Activated CD4-positive, alpha-beta T cell treated with anti-CD3 and anti-CD28 coated beads, Interleukin-2, amount 10 ng/mL, durations not matched to agents 7 days and 5 days (primary cell): ENCODE data around the gene TNK2. TPM values are rescaled to one million over a fixed set of nuclear protein-coding genes. Genes with fewer than 3 reads are reported as not detected.
"Not testable (repeated sequence)": the region's sequence is repeated elsewhere in the genome, so short reads cannot be mapped to it uniquely, and the experiment has no call there.

Experiments used
- CTCF ChIA-PET: fragments of 350-600 bp; sonication (Branson Sonifier 250); formaldehyde crosslinking; loops from one replicate; lab custom pipeline; 2021; ENCODE audit warnings: antibody characterized with exemption; lab: Charles Lee
- POLR2A ChIA-PET: fragments of 350-600 bp; sonication (Branson Sonifier 250); formaldehyde crosslinking; loops from one replicate; lab custom pipeline; 2021; ENCODE audit warnings: antibody characterized with exemption; lab: Charles Lee
- DNase-seq: peaks from one replicate; pipeline ENCODE4 v3.0.0-alpha.2; 2020
- H3K27ac Mint-ChIP-seq: one replicate; pipeline ENCODE4 v1.8.0; 2021; ENCODE audit warnings: mild to moderate bottlenecking, moderate library complexity, mixed read lengths
- H3K27me3 Mint-ChIP-seq: one replicate; pipeline ENCODE4 v1.8.0; 2021; ENCODE audit warnings: mixed read lengths
- H3K36me3 Mint-ChIP-seq: one replicate; pipeline ENCODE4 v1.8.0; 2021; ENCODE audit warnings: low read depth, mixed read lengths
- H3K4me1 Mint-ChIP-seq: one replicate; pipeline ENCODE4 v1.8.0; 2021; ENCODE audit warnings: mixed read lengths
- H3K4me3 Mint-ChIP-seq: one replicate; pipeline ENCODE4 v1.8.0; 2021; ENCODE audit warnings: mild to moderate bottlenecking, moderate library complexity, mixed read lengths
- H3K9me3 Mint-ChIP-seq: one replicate; pipeline ENCODE4 v1.8.0; 2021; ENCODE audit warnings: mixed read lengths
- total RNA-seq, 2 experiments: library from RNA; stranded (reverse); gene quantifications; one replicate each; pipeline ENCODE4 v1.2.3, GENCODE V29; 2021

TNK2 gene
- total RNA-seq, 2 experiments from 2014 or later = 121 to 136 TPM

GRCh38 chr3:195839260-195840010, 68.9 kb downstream of the TNK2 start:
- H3K27me3 Mint-ChIP-seq = no peaks in the 10 kb centered on the region
- H3K4me3 Mint-ChIP-seq = no peak overlapping the region
- ChIA-PET POLR2A (no interaction called here), CTCF (interaction anchor here (1.1 to 4.0 kb wide), 4 partner anchors 10 to 68 kb away, joined by 3 to 27 read pairs (median 3); no protein-coding TSS in a partner anchor)
- no peak overlapping the region for H3K27ac Mint-ChIP-seq
- no peak for DNase-seq
- no peaks in the 10 kb centered on the region for H3K9me3 Mint-ChIP-seq
- H3K4me1 Mint-ChIP-seq = no peaks in the 10 kb centered on the region
- no peaks in the 10 kb centered on the region for H3K36me3 Mint-ChIP-seq

- CTCF ChIA-PET = interaction anchor here (1.1 to 4.0 kb wide), 4 partner anchors 11 to 69 kb away, joined by 3 to 27 read pairs (median 3); no protein-coding TSS in a partner anchor
- H3K4me1 Mint-ChIP-seq = no peaks in the 10 kb centered on the region
- H3K4me3 Mint-ChIP-seq = no peak overlapping the region
- H3K36me3 Mint-ChIP-seq = no peaks in the 10 kb centered on the region
- POLR2A ChIA-PET = no interaction called here
- H3K9me3 Mint-ChIP-seq = no peaks in the 10 kb centered on the region
- no peak overlapping the region for H3K27ac Mint-ChIP-seq
- DNase-seq = no peak
- H3K27me3 Mint-ChIP-seq = no peaks in the 10 kb centered on the region
Measured at GRCh38 chr3:195838714-195839113, 69.6 kb downstream of the TNK2 start.

- H3K4me1 Mint-ChIP-seq = no peaks in the 10 kb centered on the region
- no peaks in the 10 kb centered on the region for H3K36me3 Mint-ChIP-seq
- H3K9me3 Mint-ChIP-seq = no peaks in the 10 kb centered on the region
- H3K4me3 Mint-ChIP-seq = no peak overlapping the region
- CTCF ChIA-PET = interaction anchor here (0.6 to 1.4 kb wide), 4 partner anchors 43 to 187 kb away, joined by 3 to 4 read pairs (median 4); no protein-coding TSS in a partner anchor
- no peaks in the 10 kb centered on the region for H3K27me3 Mint-ChIP-seq
- POLR2A ChIA-PET = no interaction called here
- no peak overlapping the region for H3K27ac Mint-ChIP-seq
- no peak for DNase-seq
Measured at GRCh38 chr3:195836476-195837135, 71.7 kb downstream of the TNK2 start.

GRCh38 chr3:195835791-195836190, 72.6 kb downstream of the TNK2 start:
- Mint-ChIP-seq H3K4me3 (no peak overlapping the region), H3K36me3 (no peaks in the 10 kb centered on the region), H3K4me1 (no peaks in the 10 kb centered on the region), H3K9me3 (no peaks in the 10 kb centered on the region), H3K27me3 (no peaks in the 10 kb centered on the region), H3K27ac (no peak overlapping the region)
- DNase-seq = no peak
- ChIA-PET CTCF (interaction anchor here (0.6 to 3.4 kb wide), 3 partner anchors 14 to 99 kb away, joined by 3 to 17 read pairs (median 4); no protein-coding TSS in a partner anchor), POLR2A (no interaction called here)

GRCh38 chr3:195834675-195835583, 73.4 kb downstream of the TNK2 start:
- Mint-ChIP-seq H3K27ac (no peak overlapping the region), H3K4me1 (no peaks in the 10 kb centered on the region), H3K9me3 (no peaks in the 10 kb centered on the region), H3K27me3 (no peaks in the 10 kb centered on the region), H3K36me3 (no peaks in the 10 kb centered on the region), H3K4me3 (no peak overlapping the region)
- CTCF ChIA-PET = interaction anchor here (1.2 to 3.4 kb wide), 3 partner anchors 15 to 98 kb away, joined by 3 to 17 read pairs (median 4); no protein-coding TSS in a partner anchor
- DNase-seq = no peak
- POLR2A ChIA-PET = no interaction called here

- CTCF ChIA-PET = no interaction called here
- Mint-ChIP-seq H3K27me3 (no peaks in the 10 kb centered on the region), H3K4me3 (no peak overlapping the region), H3K9me3 (no peaks in the 10 kb centered on the region), H3K36me3 (no peaks in the 10 kb centered on the region), H3K27ac (no peak overlapping the region), H3K4me1 (no peaks in the 10 kb centered on the region)
- DNase-seq = no peak
- POLR2A ChIA-PET = no interaction called here
Measured at GRCh38 chr3:195829897-195830254, 78.5 kb downstream of the TNK2 start.

GRCh38 chr3:195828762-195829161, 79.6 kb downstream of the TNK2 start:
- DNase-seq = no peak
- Mint-ChIP-seq H3K4me1 (no peaks in the 10 kb centered on the region), H3K9me3 (no peaks in the 10 kb centered on the region), H3K4me3 (no peak overlapping the region), H3K36me3 (no peaks in the 10 kb centered on the region), H3K27ac (no peak overlapping the region), H3K27me3 (no peaks in the 10 kb centered on the region)
- POLR2A ChIA-PET = no interaction called here
- CTCF ChIA-PET = interaction anchor here (1.5 kb wide), 1 partner anchor 22 kb away, joined by 4 read pairs; no protein-coding TSS in a partner anchor

- Mint-ChIP-seq H3K4me1 (no peaks in the 10 kb centered on the region), H3K27ac (no peak overlapping the region), H3K36me3 (no peaks in the 10 kb centered on the region), H3K4me3 (no peak overlapping the region), H3K27me3 (peaks cover 2% of the 10 kb centered on the region), H3K9me3 (no peaks in the 10 kb centered on the region)
- ChIA-PET CTCF (interaction anchor here (0.6 to 1.1 kb wide), 2 partner anchors 23 to 414 kb away, joined by 4 read pairs; no protein-coding TSS in a partner anchor), POLR2A (no interaction called here)
- DNase-seq = no peak
Measured at GRCh38 chr3:195825857-195826804, 82.2 kb downstream of the TNK2 start.

GRCh38 chr3:195825191-195825588, 83.2 kb downstream of the TNK2 start:
- no peaks in the 10 kb centered on the region for H3K4me1 Mint-ChIP-seq
- H3K27ac Mint-ChIP-seq = no peak overlapping the region
- no peaks in the 10 kb centered on the region for H3K9me3 Mint-ChIP-seq
- POLR2A ChIA-PET = no interaction called here
- CTCF ChIA-PET = interaction anchor here (0.6 to 1.1 kb wide), 2 partner anchors 22 to 413 kb away, joined by 4 read pairs; no protein-coding TSS in a partner anchor
- no peaks in the 10 kb centered on the region for H3K36me3 Mint-ChIP-seq
- no peak overlapping the region for H3K4me3 Mint-ChIP-seq
- peaks cover 2% of the 10 kb centered on the region for H3K27me3 Mint-ChIP-seq
- no peak for DNase-seq

GRCh38 chr3:195824425-195825190, 83.7 kb downstream of the TNK2 start:
- H3K27me3 Mint-ChIP-seq, POLR2A ChIA-PET, H3K4me3 Mint-ChIP-seq, DNase-seq, H3K9me3 Mint-ChIP-seq, H3K36me3 Mint-ChIP-seq, H3K4me1 Mint-ChIP-seq, H3K27ac Mint-ChIP-seq: not testable (repeated sequence)
- CTCF ChIA-PET = interaction anchor here (0.5 to 1.1 kb wide), 2 partner anchors 22 to 273 kb away, joined by 3 to 4 read pairs; no protein-coding TSS in a partner anchor

- peaks cover 2% of the 10 kb centered on the region for H3K27me3 Mint-ChIP-seq
- H3K4me3 Mint-ChIP-seq = no peak overlapping the region
- no peaks in the 10 kb centered on the region for H3K4me1 Mint-ChIP-seq
Measured at GRCh38 chr3:195823999-195824398, 84.4 kb downstream of the TNK2 start.

More at GRCh38 chr3:195823999-195824398, 84.4 kb downstream of the TNK2 start:
- H3K27ac Mint-ChIP-seq = no peak overlapping the region
- H3K9me3 Mint-ChIP-seq = no peaks in the 10 kb centered on the region
- POLR2A ChIA-PET = no interaction called here
- no peaks in the 10 kb centered on the region for H3K36me3 Mint-ChIP-seq
- CTCF ChIA-PET = interaction anchor here (0.5 kb wide), 1 partner anchor 273 kb away, joined by 3 read pairs; no protein-coding TSS in a partner anchor
- DNase-seq = no peak
